ENCODE data around the gene LIX1.

LIX1 gene

DNA sequence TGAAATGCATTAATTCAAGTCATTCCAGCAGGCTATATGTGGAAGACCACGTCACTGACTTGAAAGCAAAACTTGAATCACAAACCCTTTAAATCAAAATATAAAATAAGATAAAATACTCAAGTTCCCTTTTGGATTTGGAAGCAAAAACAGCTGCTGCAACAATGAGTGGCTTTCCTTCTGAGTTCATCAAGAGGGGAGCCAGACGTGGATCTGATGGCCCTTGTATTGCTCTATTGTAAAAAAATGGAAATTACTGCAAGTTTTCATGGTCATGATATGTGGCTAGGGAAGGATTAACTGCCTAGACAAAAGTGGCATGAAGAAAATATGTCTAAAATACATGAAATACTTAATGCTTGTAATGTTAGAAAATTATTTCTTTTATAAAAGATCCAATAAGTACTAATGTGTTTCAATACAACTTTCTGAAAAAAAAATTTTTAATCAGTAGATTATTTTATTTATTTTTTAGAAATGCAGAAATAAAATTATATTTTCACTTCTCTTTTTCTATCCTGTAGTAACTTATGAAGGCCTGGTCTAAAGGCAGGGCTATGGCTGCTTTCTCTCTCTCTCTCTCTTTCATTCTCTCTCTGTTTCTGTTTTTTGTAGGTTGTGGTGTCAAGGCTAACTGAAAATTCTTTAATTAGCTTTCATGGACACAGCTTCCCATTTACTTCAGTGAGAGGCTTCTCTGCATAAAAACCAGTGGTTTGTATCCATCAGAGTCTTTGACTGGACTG is 24.0 kb downstream of the LIX1 start:
- DNase-seq (ENCODE audit: insufficient read length) (no peak), FAIRE-seq (no peak)

DNA sequence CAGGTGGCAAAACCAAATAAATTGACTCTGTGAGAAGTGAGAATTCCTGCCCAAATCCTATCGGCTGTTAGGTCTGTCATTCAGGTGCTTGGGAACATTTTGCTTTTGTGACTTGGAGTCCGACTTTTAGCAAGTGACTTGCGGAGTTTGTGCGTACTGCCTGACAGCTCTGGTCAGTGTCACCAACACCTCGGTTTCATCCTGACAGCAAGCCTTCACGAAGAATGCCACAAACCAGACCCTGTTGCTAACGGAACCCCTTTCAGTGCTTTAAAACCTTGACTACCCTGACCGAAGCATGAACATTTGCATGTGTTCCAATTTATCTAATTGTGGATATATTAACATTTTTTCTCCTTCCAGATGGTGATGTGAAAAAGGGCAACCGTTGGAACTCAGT is 26.5 kb downstream of the LIX1 start:
- TF ChIP-seq TAF1 (IDR thresholded peaks at IDR 0.05; ENCODE audit: borderline replicate concordance, low read depth, low read length) = no peak
- TF ChIP-seq POLR2AphosphoS5 (IDR thresholded peaks at IDR 0.05; ENCODE audit: low read depth, low read length) = no peak
- TF ChIP-seq POLR2A (IDR thresholded peaks at IDR 0.05; ENCODE audit: low read depth, low read length) = no peak
- no peak for DNase-seq (ENCODE audit: insufficient read length)
- FAIRE-seq = no peak

More for the DNA sequence above, 24.0 kb downstream of the LIX1 start:
- TF ChIP-seq TAF1 (IDR thresholded peaks at IDR 0.05; ENCODE audit: borderline replicate concordance, low read depth, low read length) (no peak), POLR2AphosphoS5 (IDR thresholded peaks at IDR 0.05; ENCODE audit: low read depth, low read length) (no peak), POLR2A (IDR thresholded peaks at IDR 0.05; ENCODE audit: low read depth, low read length) (no peak)

DNA sequence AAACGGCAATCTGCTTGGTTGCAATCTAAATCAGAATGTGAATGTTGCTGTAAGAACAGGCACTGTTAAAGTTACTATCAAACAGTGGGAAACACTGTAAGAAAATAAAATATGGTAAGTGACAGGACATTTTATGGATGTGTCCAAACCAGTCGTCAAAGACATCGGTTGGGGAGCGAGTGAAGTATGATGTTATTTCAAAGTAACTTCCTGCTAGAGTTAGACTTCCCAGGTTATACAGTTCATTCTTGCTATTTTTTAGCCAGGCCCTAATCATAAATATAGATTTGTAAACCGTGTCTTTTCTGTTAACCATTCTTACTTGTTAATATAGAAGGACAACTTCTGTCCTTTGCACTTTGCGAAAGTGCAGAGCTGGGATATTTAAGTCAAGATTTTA is 30.2 kb downstream of the LIX1 start:
- no peak for DNase-seq (ENCODE audit: insufficient read length)
- TF ChIP-seq POLR2A (IDR thresholded peaks at IDR 0.05; ENCODE audit: low read depth, low read length) (no peak), TAF1 (IDR thresholded peaks at IDR 0.05; ENCODE audit: borderline replicate concordance, low read depth, low read length) (no peak), POLR2AphosphoS5 (IDR thresholded peaks at IDR 0.05; ENCODE audit: low read depth, low read length) (no peak)
- no peak for FAIRE-seq

DNA sequence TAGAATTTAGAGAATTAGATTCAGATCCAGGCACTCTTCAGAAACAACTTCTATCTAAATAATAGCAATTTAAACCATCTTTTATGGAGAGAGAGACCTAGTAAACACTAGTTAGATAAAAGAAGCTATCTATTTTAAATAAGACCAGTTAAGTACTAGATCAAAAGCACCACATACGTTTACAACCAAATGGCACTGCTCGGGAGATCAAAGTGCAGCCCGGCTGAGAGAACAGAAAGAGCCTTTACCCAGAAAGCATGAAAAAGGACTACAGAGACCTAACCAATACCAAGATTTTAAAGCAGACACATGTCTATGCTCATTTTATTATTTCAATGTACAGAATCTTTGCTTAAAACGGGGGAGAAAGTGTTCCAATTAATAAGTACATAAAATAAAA is 30.8 kb downstream of the LIX1 start:
- FAIRE-seq = no peak
- TF ChIP-seq POLR2A (IDR thresholded peaks at IDR 0.05; ENCODE audit: low read depth, low read length) (no peak), TAF1 (IDR thresholded peaks at IDR 0.05; ENCODE audit: borderline replicate concordance, low read depth, low read length) (no peak), POLR2AphosphoS5 (IDR thresholded peaks at IDR 0.05; ENCODE audit: low read depth, low read length) (no peak)
- no peak for DNase-seq (ENCODE audit: insufficient read length)

DNA sequence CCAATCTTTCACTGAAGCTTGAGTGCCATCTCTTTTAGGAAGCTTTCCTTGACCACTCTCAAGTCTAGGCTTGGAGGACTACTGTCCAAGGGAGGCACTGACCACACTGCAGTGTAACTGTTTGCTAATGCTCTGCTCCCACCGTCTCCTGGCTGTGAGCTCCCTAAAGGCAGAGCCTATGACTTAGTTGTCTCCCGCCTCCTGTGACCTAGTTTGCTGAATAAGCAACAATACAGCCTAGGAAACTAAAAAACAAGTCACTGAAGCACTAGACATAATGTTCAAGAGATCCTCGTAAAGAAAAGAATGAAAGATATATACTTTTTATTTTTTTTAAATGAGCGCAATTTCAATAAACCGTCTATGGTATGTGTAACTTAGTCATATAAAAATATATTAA is 31.4 kb downstream of the LIX1 start:
- TF ChIP-seq POLR2A (IDR thresholded peaks at IDR 0.05; ENCODE audit: low read depth, low read length) (no peak), POLR2AphosphoS5 (IDR thresholded peaks at IDR 0.05; ENCODE audit: low read depth, low read length) (no peak), TAF1 (IDR thresholded peaks at IDR 0.05; ENCODE audit: borderline replicate concordance, low read depth, low read length) (no peak)
- no peak for FAIRE-seq

DNA sequence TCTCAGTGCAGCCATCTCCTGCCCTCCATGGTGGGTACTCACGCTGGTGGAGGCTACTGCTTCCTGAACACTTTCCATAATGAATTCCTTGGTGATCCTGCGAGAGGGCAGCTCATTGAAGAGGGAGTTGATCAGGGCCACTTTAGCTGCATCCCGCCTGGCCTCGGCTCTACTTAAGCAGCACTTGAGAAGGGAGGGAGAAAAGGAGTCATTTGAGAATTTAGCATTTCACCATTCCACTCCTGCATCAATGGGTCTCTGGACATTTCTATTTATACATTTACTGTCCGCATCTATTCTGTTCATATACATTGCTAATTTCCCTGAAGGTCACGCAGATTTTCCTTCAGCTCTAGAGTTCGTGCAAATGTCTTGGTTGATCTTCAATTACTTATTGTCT is 35.1 kb downstream of the LIX1 start:
- FAIRE-seq = no peak
- TF ChIP-seq POLR2AphosphoS5 (IDR thresholded peaks at IDR 0.05; ENCODE audit: low read depth, low read length) (no peak), POLR2A (IDR thresholded peaks at IDR 0.05; ENCODE audit: low read depth, low read length) (no peak), TAF1 (IDR thresholded peaks at IDR 0.05; ENCODE audit: borderline replicate concordance, low read depth, low read length) (no peak)

More for the DNA sequence above, 31.4 kb downstream of the LIX1 start:
- no peak for DNase-seq (ENCODE audit: insufficient read length)

DNA sequence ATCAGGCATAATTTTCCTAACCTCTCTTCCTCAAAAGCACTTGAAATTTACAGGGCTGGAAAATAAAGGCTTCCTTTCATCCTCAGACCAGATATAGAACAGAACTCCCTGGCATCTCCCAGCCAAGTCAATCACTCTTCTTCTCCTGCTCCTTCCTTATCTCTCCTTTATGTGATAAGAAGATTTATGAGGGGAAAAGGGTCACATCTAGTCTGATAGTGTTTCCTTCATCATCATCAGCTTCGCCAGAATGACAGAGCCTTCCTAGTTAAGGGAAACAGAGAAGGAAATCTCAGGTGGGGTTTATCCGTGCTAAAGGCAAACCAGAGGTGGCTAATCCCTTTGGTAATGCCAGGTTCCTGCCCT is 36.2 kb downstream of the LIX1 start:
- no peak for TF ChIP-seq POLR2A (IDR thresholded peaks at IDR 0.05; ENCODE audit: low read depth, low read length)
- TF ChIP-seq TAF1 (IDR thresholded peaks at IDR 0.05; ENCODE audit: borderline replicate concordance, low read depth, low read length) = no peak
- no peak for FAIRE-seq
- DNase-seq (ENCODE audit: insufficient read length) = no peak

More for the DNA sequence above, 35.1 kb downstream of the LIX1 start:
- DNase-seq (ENCODE audit: insufficient read length) = no peak

DNA sequence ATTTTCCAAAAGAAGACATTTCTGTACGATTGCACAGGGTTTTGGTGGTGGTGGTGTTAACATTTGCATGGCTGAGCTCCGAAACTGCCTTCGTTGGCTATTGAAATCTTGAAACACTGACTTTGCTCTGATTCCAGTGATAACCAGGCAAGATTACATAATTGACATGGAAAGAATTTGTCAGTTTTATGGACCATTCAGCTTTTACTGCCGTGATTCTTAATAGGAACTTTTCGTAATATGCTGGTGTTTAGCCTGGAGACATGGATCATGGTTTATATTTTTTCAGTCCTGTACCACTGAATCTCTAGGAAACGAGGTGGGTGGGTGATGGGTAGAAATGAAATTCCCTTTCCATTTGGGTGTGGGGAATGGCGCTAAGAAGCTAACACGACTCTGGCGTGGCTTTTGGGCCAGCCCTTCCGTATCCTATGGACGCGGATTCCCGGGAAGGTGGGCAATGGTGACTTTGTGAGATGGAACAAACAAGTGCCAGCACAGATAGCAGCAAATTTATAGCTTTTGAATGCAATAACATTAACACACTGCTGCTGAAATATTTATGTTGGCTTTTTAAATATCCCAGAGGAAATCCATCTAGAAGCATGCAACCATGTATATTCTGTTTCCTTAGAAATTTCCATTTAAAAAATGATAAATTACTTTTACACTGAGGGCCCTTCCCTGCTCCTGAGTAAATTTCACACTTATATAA is 36.8 kb downstream of the LIX1 start:
- TF ChIP-seq POLR2A (IDR thresholded peaks at IDR 0.05; ENCODE audit: low read depth, low read length) (no peak), POLR2AphosphoS5 (IDR thresholded peaks at IDR 0.05; ENCODE audit: low read depth, low read length) (no peak), TAF1 (IDR thresholded peaks at IDR 0.05; ENCODE audit: borderline replicate concordance, low read depth, low read length) (no peak)
- no peak for DNase-seq (ENCODE audit: insufficient read length)
- no peak for FAIRE-seq

DNA sequence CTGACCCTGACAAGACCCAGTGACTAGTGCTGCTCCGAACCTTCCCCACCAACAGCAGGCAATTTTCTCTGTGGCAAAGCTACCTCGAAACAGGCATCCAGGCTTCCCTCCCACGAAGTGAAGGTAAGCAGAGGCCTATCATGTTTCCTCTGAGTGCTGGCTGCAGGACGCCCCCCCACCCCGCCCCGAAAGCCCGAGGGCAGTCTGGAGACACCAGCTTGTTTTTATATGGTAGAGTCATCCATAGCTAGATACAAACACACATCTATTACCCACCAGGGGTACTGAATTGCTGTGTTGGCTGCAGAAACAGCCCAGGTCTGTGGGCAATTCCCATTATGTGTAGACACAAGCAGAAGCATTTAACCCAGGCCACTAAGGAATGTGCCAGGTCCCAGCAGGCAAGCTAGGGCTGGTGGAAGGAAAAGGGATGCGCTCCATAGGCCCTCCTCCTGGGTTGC is 40.4 kb downstream of the LIX1 start:
- DNase-seq (ENCODE audit: insufficient read length) = no peak
- FAIRE-seq = peak; percentile 36
- TF ChIP-seq POLR2A (IDR thresholded peaks at IDR 0.05; ENCODE audit: low read depth, low read length) = no peak
- TF ChIP-seq TAF1 (IDR thresholded peaks at IDR 0.05; ENCODE audit: borderline replicate concordance, low read depth, low read length) = no peak
- no peak for TF ChIP-seq POLR2AphosphoS5 (IDR thresholded peaks at IDR 0.05; ENCODE audit: low read depth, low read length)

DNA sequence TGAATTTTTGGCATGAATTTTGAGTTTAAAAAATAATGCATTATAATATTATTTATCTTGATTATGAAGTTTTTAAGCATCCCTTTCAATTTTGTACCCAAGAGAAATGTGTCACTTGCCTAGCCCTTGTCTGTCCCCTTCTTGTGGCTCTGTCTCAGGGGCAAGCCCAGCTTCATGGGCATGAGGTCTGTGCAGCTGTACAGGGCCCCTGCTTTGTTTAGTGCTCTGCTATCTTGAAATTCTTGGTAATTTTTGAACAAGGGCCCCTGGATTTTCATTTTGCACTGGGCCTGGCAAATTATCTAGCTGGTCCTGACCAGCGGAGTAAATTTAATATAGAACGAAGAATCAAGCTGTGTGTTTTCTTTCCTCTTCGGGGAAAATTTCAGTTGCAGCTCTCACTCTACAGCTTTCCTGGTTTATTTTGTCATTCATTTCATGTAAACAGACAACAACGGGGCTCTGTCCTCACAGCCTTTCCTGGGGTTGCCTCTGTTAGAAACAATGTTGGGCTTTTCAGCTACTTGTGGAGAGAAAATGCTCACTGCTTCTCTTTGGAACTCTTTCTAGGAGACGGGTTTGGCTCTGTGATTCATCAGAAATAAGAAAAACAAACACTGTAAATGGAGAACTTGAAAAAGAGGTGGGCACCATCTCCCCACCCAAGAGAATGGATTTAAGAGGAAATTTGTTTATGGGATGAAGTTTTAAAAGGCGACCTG is 41.1 kb downstream of the LIX1 start:
- DNase-seq (ENCODE audit: insufficient read length) (no peak), FAIRE-seq (no peak)
- TF ChIP-seq POLR2AphosphoS5 (IDR thresholded peaks at IDR 0.05; ENCODE audit: low read depth, low read length) (no peak), TAF1 (IDR thresholded peaks at IDR 0.05; ENCODE audit: borderline replicate concordance, low read depth, low read length) (no peak), POLR2A (IDR thresholded peaks at IDR 0.05; ENCODE audit: low read depth, low read length) (no peak)

DNA sequence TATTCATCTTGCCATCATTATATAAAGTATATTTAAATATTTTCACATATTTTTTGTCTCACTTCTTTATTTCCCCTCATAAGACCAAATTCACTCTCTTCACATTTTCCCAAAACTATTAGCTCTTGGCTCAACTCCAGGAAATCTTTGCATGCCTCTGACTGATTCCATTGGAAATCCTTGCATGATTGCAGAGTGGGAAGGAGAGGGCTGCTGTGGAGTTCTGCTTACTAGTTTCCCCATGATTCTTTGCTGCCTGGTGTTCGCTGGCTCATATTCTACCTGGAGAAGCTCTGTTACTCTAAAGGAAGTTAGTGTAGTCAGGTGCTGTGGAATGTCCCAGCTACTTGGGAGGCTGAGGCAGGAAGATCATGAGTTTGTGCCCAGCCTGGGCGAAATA is 41.9 kb downstream of the LIX1 start:
- DNase-seq (ENCODE audit: insufficient read length) (no peak), FAIRE-seq (no peak)
- TF ChIP-seq POLR2AphosphoS5 (IDR thresholded peaks at IDR 0.05; ENCODE audit: low read depth, low read length) (no peak), TAF1 (IDR thresholded peaks at IDR 0.05; ENCODE audit: borderline replicate concordance, low read depth, low read length) (no peak), POLR2A (IDR thresholded peaks at IDR 0.05; ENCODE audit: low read depth, low read length) (no peak)

All from GM12892 (cell line).